GM19099 (cell line): ENCODE measurements around the gene NUDT3.

Source experiments
- POLR2A ChIP-seq: IDR thresholded peaks from 3 replicates; pipeline ENCODE4 v1.6.1; 2011; ENCODE audit warnings: low read depth; ENCODE audit not compliant: insufficient read length; ENCODE audit errors: extremely low read depth

The NUDT3 gene

DNA sequence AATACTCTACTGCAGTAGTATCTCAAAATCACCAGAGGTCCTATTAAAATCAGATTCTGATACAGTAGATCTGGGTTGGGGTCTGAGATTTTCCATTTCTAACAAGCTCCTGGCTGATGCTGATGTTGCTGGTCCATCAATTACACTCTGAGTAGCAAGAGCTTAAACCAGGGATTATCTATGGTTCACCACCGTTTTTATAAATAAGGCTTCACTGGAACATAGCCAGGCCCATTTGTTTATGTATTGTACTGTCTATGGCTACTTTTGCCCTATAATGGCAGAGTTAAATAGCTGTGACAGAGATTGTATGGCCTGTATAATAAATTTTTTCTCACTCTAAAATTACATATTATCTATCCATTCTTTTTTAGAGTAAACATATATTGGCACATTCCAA lies 53.0 kb downstream of the NUDT3 start:
- no peak for TF ChIP-seq POLR2A

GRCh38 chr6:34338811-34339210 lies 53.7 kb downstream of the NUDT3 start:
- TF ChIP-seq POLR2A, result no peak

DNA sequence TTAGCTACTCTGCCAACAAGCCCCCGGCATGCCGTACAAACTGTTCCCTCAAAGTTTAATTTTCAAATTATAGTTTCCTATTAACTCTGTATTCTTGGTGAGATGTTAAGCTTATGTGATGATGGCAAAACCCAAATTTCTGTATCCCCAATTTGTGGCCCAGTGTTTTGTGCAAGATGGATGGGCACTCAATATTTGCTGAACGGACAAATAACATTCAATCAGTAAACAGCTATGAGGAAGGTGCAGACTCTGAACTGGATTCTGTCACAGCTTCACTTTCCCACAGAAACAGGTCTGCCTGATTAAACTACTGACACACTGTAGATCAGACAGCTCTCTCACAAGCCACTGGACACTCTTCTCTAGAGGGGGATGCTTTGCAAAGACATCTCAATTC lies 54.1 kb downstream of the NUDT3 start:
- no peak for TF ChIP-seq POLR2A

DNA sequence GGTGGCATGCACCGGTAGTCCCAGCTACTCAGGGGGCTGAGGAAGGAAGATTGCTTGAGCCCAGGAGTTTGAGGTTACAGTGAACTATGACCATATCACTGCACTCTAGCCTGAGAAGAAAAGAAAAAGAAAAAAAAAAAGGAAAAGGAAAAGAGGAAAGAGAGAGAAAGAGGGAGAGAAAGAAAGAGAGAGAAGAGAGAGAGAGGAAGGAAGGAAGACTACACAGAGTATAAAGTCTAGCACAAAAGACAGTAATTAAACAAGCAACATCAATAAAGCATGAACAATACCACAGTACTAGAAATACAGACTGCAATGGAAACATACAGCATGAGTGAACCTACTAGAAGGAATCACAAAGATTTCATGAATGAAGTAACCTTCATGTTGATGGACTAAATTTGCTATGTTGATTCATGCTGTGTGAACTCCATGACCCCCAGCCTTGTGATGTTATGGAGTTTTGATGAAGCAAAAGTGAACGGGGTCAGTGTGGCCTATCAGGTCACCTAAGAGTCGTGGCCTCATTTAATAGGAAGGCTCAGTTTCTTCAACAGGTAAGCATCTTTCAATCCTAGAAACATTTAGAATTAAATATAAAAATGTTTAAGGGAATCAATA lies 57.6 kb downstream of the NUDT3 start:
- TF ChIP-seq POLR2A, result no peak

DNA sequence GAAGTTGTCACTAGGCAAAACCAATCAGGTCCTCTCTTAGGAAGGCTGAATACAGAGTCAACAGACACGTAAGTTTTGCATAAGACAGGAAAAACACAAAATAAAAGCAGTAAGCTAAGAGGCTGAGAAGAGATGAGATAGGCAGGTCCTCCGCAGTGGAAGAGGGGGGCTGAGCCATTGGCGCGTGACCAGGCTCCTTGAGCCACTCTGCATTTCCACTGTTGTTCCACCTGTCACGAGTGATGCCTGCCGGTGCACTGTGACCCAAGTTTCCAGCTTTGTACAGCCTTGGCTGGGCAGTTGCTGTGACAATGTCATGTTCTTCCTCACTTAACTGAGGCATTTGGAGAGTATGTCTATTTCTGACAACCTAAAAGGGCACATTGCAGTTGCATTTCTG lies 58.6 kb downstream of the NUDT3 start:
- TF ChIP-seq POLR2A, result no peak

GRCh38 chr6:34332251-34333198 lies 59.9 kb downstream of the NUDT3 start:
- TF ChIP-seq POLR2A, result no peak

DNA sequence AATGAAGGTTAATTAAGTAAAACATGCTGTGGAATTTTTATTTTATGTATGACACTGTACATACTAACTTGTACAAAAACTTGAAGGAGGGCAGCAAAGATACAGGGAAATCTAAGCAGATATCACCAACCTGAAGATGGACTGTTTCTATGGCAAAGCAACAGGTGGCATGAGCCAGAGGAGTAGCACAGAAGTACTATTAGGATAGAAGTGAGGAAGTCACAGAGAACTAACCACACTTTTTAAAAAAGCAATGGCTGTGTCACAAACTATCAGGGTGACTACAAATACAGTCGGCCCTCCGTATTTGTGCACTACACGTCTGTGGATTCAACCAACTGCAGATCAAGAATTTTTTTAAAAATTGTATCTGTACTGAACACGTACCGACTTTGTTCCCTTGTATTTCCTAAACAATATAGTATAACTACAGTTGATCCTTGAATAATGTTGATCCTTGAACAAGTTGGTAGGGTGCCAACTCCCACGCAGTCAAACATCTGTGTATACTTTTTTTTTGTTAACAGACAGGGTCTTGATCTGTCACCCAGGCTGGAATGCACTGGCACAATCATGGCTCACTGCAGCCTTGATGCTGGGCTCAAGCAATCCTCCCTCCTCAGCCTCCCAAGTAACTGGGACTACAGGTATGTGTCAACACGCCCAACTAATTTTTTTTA lies 61.0 kb downstream of the NUDT3 start:
- TF ChIP-seq POLR2A, result no peak

GRCh38 chr6:34328969-34329368 lies 63.5 kb downstream of the NUDT3 start:
- TF ChIP-seq POLR2A, result no peak

DNA sequence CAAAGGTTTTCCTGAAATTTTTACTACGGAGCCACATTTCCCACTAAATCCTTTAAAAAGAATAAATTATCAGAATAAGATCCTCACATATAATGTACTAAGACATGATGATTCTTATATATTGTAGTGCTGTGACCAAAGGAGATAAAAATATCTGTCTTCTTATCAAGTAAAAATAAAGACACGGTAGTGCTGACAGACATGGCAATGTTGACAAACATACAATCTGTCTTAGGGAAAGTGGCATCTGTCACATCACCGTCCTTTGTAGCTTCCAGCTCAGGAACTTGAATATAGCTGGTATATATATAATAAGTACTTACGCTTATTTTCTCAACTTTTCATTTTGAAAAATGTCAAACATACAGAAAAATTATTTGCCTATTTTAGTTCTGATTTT lies 66.8 kb downstream of the NUDT3 start:
- no peak for TF ChIP-seq POLR2A

DNA sequence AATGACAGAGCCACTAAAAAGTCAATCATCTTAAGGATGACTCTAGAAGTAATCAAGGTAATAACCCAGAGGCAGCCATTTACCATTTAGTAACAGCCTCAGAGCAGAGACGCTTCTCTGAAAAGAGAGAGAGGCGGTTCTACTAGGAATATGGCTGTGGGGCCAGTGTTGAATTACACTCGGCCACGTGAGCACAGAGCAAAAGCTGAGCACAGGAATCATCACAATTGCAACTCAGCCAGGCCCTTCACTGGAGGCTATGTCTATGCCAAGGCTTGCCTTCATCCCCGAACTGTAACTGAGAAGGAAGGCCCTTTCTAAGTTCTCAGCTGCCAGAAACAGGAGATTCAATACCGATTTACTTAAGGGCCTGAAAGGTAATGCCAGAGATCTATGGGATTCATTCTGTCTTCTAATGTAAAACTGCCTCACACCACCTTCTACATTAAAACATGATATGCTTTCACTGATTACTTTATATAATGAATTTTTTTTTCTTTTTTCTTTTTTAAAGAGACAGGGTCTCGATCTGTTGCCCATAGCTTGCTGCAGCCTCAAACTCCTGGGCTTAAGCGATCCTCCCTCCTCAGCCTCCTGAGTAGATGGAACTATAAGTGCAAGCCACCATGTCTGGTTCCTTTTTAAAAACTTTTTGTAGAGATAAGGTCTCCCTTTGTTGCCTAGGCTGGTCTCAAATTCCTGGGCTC lies 67.6 kb downstream of the NUDT3 start:
- TF ChIP-seq POLR2A, result no peak

DNA sequence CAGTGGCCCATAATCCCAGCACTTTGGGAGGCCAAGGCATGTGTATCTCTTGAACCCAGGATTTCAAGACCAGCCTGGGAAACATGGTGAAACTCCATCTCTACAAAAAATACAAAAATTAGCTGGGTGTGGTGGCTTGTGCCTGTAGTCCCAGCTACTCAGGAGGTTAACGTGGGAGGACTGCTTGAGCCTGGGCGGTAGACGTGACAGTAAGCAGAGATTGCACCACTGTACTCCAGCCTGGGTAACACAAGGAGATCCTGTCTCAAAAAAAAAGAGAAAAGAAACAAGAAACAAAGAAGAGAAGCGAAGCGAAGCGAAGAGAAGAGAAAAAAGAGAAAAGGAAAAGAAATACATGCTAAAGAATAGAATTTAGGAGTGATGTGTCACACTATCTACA lies 69.2 kb downstream of the NUDT3 start:
- no peak for TF ChIP-seq POLR2A

- TF ChIP-seq POLR2A, result no peak
Observed at GRCh38 chr6:34322732-34323131, 69.7 kb downstream of the NUDT3 start.

DNA sequence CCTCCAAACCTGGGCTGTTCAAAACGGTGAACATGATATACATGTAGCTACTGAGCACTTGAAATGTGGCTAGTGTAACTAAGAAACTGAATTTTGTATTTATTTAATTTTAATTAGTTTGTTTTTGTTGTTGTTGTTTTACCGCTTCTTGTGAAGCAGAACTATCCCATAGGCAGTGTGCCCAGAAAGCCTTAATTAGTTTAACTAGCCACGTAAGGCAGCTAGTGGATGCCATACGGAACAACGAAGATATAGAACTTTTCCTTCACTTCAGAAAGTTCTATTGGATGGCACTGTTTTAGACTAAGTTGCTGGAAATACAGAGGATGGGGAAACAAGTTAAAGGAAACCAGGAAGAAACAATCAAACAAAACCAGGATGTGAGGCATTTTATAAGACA lies 70.6 kb downstream of the NUDT3 start:
- no peak for TF ChIP-seq POLR2A

GRCh38 chr6:34319471-34319885 lies 73.0 kb downstream of the NUDT3 start:
- no peak for TF ChIP-seq POLR2A
